CD4-positive, alpha-beta T cell (primary cell): ENCODE measurements around the gene SCD5. TPM values are rescaled to one million over a fixed set of nuclear protein-coding genes. Genes with fewer than 3 reads are reported as not detected.

Source experiments
- ATAC-seq: fragments of 200-7000 bp; cut with Tn5 transposase; one replicate; pipeline ENCODE4 v1.10.0; 2022; ENCODE audit warnings: mild to moderate bottlenecking; ENCODE audit not compliant: poor library complexity
- CTCF ChIA-PET: fragments of 350-600 bp; sonication (Branson Sonifier 250); formaldehyde crosslinking; loops from one replicate; lab custom pipeline; 2021; ENCODE audit warnings: antibody characterized with exemption, inconsistent platforms; lab: Charles Lee
- POLR2A ChIA-PET: fragments of 350-600 bp; sonication (Branson Sonifier 250); formaldehyde crosslinking; loops from one replicate; lab custom pipeline; 2021; ENCODE audit warnings: antibody characterized with exemption, inconsistent platforms; lab: Charles Lee
- DNase-seq, 14 experiments: peaks; one replicate each; pipeline ENCODE4 v3.0.0-alpha.2; 2013 to 2020; ENCODE audit warnings: mixed read lengths in 2 of 14
- H3K27ac ChIP-seq, 2 donors: one replicate each; pipeline versions ENCODE4 v1.5.1 to v1.7.0; 2013; ENCODE audit warnings: low read length in 2 of 2, low read depth in 1 of 2, mild to moderate bottlenecking in 1 of 2
- H3K27me3 ChIP-seq, 2 experiments: 1 replicate in 1 of 2; 2 replicates in 1 of 2; pipeline versions ENCODE4 v1.6.1 to v1.7.0; 2013; ENCODE audit warnings: low read length in 2 of 2, control low read depth in 1 of 2, mild to moderate bottlenecking in 1 of 2, moderate library complexity in 1 of 2; ENCODE audit not compliant: insufficient read depth in 2 of 2, control insufficient read depth in 1 of 2
- H3K36me3 ChIP-seq: one replicate; pipeline ENCODE4 v1.6.1; 2013; ENCODE audit warnings: low read length, control low read depth; ENCODE audit not compliant: insufficient read depth
- H3K4me1 ChIP-seq: one replicate; pipeline ENCODE4 v1.6.1; 2013; ENCODE audit warnings: low read length, control low read depth; ENCODE audit not compliant: insufficient read depth
- H3K4me3 ChIP-seq: one replicate; pipeline ENCODE4 v1.5.1; 2013; ENCODE audit warnings: mild to moderate bottlenecking, low read length, moderate library complexity
- H3K9me3 ChIP-seq, 2 experiments: 1 replicate in 1 of 2; 2 replicates in 1 of 2; pipeline versions ENCODE4 v1.6.1 to v1.7.0; 2013; ENCODE audit warnings: low read length in 2 of 2, mild to moderate bottlenecking in 2 of 2, control low read depth in 1 of 2, moderate library complexity in 1 of 2; ENCODE audit not compliant: control insufficient read depth in 1 of 2, insufficient read depth in 1 of 2
- H3K27ac Mint-ChIP-seq: one replicate; pipeline ENCODE4 v1.8.0; 2020; ENCODE audit warnings: mixed read lengths
- H3K27me3 Mint-ChIP-seq: one replicate; pipeline ENCODE4 v1.8.0; 2021; ENCODE audit warnings: mixed read lengths
- H3K36me3 Mint-ChIP-seq: one replicate; pipeline ENCODE4 v1.8.0; 2021; ENCODE audit warnings: low read depth, mixed read lengths
- H3K4me1 Mint-ChIP-seq: one replicate; pipeline ENCODE4 v1.8.0; 2021; ENCODE audit warnings: low read depth, mixed read lengths
- H3K4me3 Mint-ChIP-seq: one replicate; pipeline ENCODE4 v1.8.0; 2020; ENCODE audit warnings: mild to moderate bottlenecking, mixed read lengths
- H3K9me3 Mint-ChIP-seq: one replicate; pipeline ENCODE4 v1.8.0; 2020; ENCODE audit warnings: mixed read lengths
- CTCF ChIP-seq: fragments of 200-600 bp; IDR thresholded peaks from one replicate; pipeline ENCODE4 v1.8.0; 2022; ENCODE audit warnings: antibody characterized with exemption, mild to moderate bottlenecking
- intact Hi-C, 2 experiments: fragments of 100-400 bp; cut with DNase I in 1 of 2; cut with micrococcal nuclease in 1 of 2; formaldehyde crosslinking; loops; one replicate each; pipeline versions ENCODE4 v1.15.1 to v1.9.0; 2023 to 2025; cut with DNase I, micrococcal nuclease
- total RNA-seq, 174 experiments: library from RNA in 2 of 174; stranded (reverse) in 2 of 174; gene quantifications; one replicate each; pipeline ENCODE4 v1.2.3 and lab custom pipeline; 2021 to 2026

SCD5 gene
- total RNA-seq, 2 experiments from 2014 or later, result 0.14 to 0.25 TPM

GRCh38 chr4:82650868-82651267, 147.7 kb downstream of the SCD5 start:
- no peak overlapping the region for H3K27ac Mint-ChIP-seq
- H3K4me1 Mint-ChIP-seq, result no peaks in the 10 kb centered on the region
- no peak for TF ChIP-seq CTCF
- H3K27ac ChIP-seq, result no peak overlapping the region
- ATAC-seq (no peak), DNase-seq (no peak)
- no peaks in the 10 kb centered on the region for H3K27me3 Mint-ChIP-seq
- no peaks in the 10 kb centered on the region for H3K4me1 ChIP-seq
- CTCF ChIA-PET, result no interaction called here
- H3K4me3 ChIP-seq, result no peak overlapping the region
- H3K36me3 Mint-ChIP-seq, result no peaks in the 10 kb centered on the region
- no peak overlapping the region for H3K4me3 Mint-ChIP-seq
- no peaks in the 10 kb centered on the region for H3K9me3 ChIP-seq
- H3K27me3 ChIP-seq, result peaks cover 0 to 4% of the 10 kb centered on the region in 2 experiments
- H3K9me3 Mint-ChIP-seq, result no peaks in the 10 kb centered on the region
- intact Hi-C loops, result no loop called here
- H3K36me3 ChIP-seq, result no peaks in the 10 kb centered on the region
- POLR2A ChIA-PET, result no interaction called here

GRCh38 chr4:82648356-82648755, 150.2 kb downstream of the SCD5 start:
- no peak overlapping the region for H3K4me3 Mint-ChIP-seq
- intact Hi-C loops, result no loop called here
- POLR2A ChIA-PET, result no interaction called here
- peaks cover 0 to 4% of the 10 kb centered on the region in 2 experiments for H3K27me3 ChIP-seq
- TF ChIP-seq CTCF, result no peak
- DNase-seq (no peak), ATAC-seq (no peak)
- no peaks in the 10 kb centered on the region for H3K4me1 Mint-ChIP-seq
- CTCF ChIA-PET, result no interaction called here
- no peak overlapping the region for H3K27ac Mint-ChIP-seq
- no peaks in the 10 kb centered on the region for H3K36me3 Mint-ChIP-seq
- H3K27ac ChIP-seq, result no peak overlapping the region
- H3K9me3 ChIP-seq, result no peaks in the 10 kb centered on the region
- no peaks in the 10 kb centered on the region for H3K4me1 ChIP-seq
- no peak overlapping the region for H3K4me3 ChIP-seq
- no peaks in the 10 kb centered on the region for H3K9me3 Mint-ChIP-seq
- H3K36me3 ChIP-seq, result no peaks in the 10 kb centered on the region
- no peaks in the 10 kb centered on the region for H3K27me3 Mint-ChIP-seq

GRCh38 chr4:82645936-82646565, 152.5 kb downstream of the SCD5 start:
- ChIA-PET CTCF (no interaction called here), POLR2A (no interaction called here)
- Histone ChIP-seq H3K27me3 (no peaks in the 10 kb centered on the region), H3K36me3 (no peaks in the 10 kb centered on the region), H3K4me1 (no peaks in the 10 kb centered on the region), H3K9me3 (no peaks in the 10 kb centered on the region), H3K27ac (no peak overlapping the region), H3K4me3 (no peak overlapping the region)
- TF ChIP-seq CTCF, result no peak
- intact Hi-C loops, result no loop called here
- peaks cover 5% of the 10 kb centered on the region for H3K27me3 Mint-ChIP-seq
- H3K9me3 Mint-ChIP-seq, result no peaks in the 10 kb centered on the region
- no peak overlapping the region for H3K4me3 Mint-ChIP-seq
- no peak for ATAC-seq
- DNase-seq, result no peak
- no peaks in the 10 kb centered on the region for H3K36me3 Mint-ChIP-seq
- no peak overlapping the region for H3K27ac Mint-ChIP-seq
- H3K4me1 Mint-ChIP-seq, result no peaks in the 10 kb centered on the region
